Heart right ventricle (tissue), 16 donors: ENCODE results near the gene SWAP70. TPM values are rescaled to one million over a fixed set of nuclear protein-coding genes. Genes with fewer than 3 reads are reported as not detected.

Source experiments
- ATAC-seq, 8 donors: fragments of 200-7000 bp; cut with Tn5 transposase; one replicate each; pipeline ENCODE4 v1.9.1; 2020; ENCODE audit warnings: mild to moderate bottlenecking in 8 of 8, moderate library complexity in 8 of 8, moderate number of reproducible peaks in 1 of 8
- DNase-seq, 2 donors: peaks; one replicate each; pipeline ENCODE4 v3.0.0-alpha.2; 2020
- H3K27ac ChIP-seq, 10 donors: fragments of 200-600 bp; sonication (generic) in 2 of 10; one replicate each; pipeline versions ENCODE4 v1.5.0 to v1.8.0; 2020 to 2022; ENCODE audit warnings: mild to moderate bottlenecking in 3 of 10
- H3K27me3 ChIP-seq, 7 donors: fragments of 200-600 bp; one replicate each; pipeline ENCODE4 v1.8.0; 2021 to 2022; ENCODE audit warnings: mild to moderate bottlenecking in 2 of 7
- H3K36me3 ChIP-seq, 9 donors: fragments of 200-600 bp; sonication (generic) in 1 of 9; one replicate each; pipeline versions ENCODE4 v1.5.0 to v1.8.0; 2020 to 2022; ENCODE audit warnings: mild to moderate bottlenecking in 2 of 9
- H3K4me1 ChIP-seq, 9 donors: fragments of 200-600 bp; sonication (generic) in 1 of 9; one replicate each; pipeline versions ENCODE4 v1.5.0 to v1.8.0; 2020 to 2022; ENCODE audit warnings: mild to moderate bottlenecking in 4 of 9
- H3K4me3 ChIP-seq, 10 donors: fragments of 200-600 bp; sonication (generic) in 2 of 10; one replicate each; pipeline versions ENCODE4 v1.5.0 to v1.8.0; 2020 to 2022; ENCODE audit warnings: mild to moderate bottlenecking in 7 of 10, moderate library complexity in 2 of 10
- H3K9me3 ChIP-seq, 11 donors: fragments of 200-600 bp in 10 of 11; sonication (generic) in 2 of 11; one replicate each; pipeline versions ENCODE4 v1.5.0 to v1.8.0; 2013 to 2022; ENCODE audit warnings: mild to moderate bottlenecking in 2 of 11, control low read depth in 1 of 11, moderate library complexity in 1 of 11
- CTCF ChIP-seq, 9 donors: fragments of 200-600 bp; sonication (generic) in 2 of 9; IDR thresholded peaks; one replicate each; pipeline versions ENCODE4 v1.5.0 to v1.8.0; 2021 to 2022; ENCODE audit warnings: antibody characterized with exemption in 9 of 9, mild to moderate bottlenecking in 5 of 9, moderate library complexity in 1 of 9
- WGBS, 2 donors: extraction: QIAGEN DNeasy Blood & Tissue Kit; methylation state at CpG; one replicate each; pipeline ENCODE4 v1.1.7; 2013; ENCODE audit warnings: inconsistent platforms in 1 of 2; 5-methylcytosine and 5-hydroxymethylcytosine counted together
- intact Hi-C, 10 donors: fragments of 100-400 bp; cut with DNase I; formaldehyde crosslinking; loops; one replicate each; pipeline versions ENCODE4 v1.11.1 to v1.14.2; 2022
- polyA plus RNA-seq, 2 donors: library from polyadenylated mRNA; stranded (reverse); fragments of 200-250 nt; gene quantifications; one replicate each; pipeline ENCODE4 v1.2.3, GENCODE V29; 2013
- total RNA-seq, 10 donors: library from RNA; stranded (reverse); fragmentation: NEBNext Ultra II Directional in 3 of 10; extraction: Animal tissue kit (Norgen Biotek cat#: 25700) in 3 of 10; gene quantifications; one replicate each; pipeline versions ENCODE4 v1.2.1 to v1.2.4, GENCODE V29; 2021 to 2023
- donor health status: Arrhythmogenic right ventricular cardiomyopathy.
- donor health status: ischemic (EF 13 %, LVEDD 7.1; RV severe dilation, severe dysfunction).
- donor health status: healthy with polysubstance abuse.
- donor health status: DM: no; HTN: yes; CAD: no.
- donor health status: DM: no; HTN: no; CAD: no.
- donor health status: ischemic (EF 25% LVEDD 6.9; RV normal size, moderate dysfunction).
- donor health status: ischemic (EF 25% LVEDD 5.7; RV mildly dilated, moderate dysfunction).
- donor health status: healthy.
- donor health status: DM: yes; HTN: yes; CAD: no.
- donor health status: Ischemic cardiomyopathy.
- donor health status: ischemic (EF 35%, LVEDD 5.7; RV mildly dilated, moderate dysfunction).
- donor health status: nonischemic (EF 11% LVEDD 7.7; RV severe dilation, severe dysfunction).
- donor health status: DM: yes; HTN: yes; CAD: no.
- donor health status: PGD.
- donor health status: ischemic (EF 29% LVEDD 5.4; RV normal size, mild dysfunction).
- donor health status: nonischemic (EF 23%, LVEDD 6.1; RV moderate dilation, normal function).

The SWAP70 gene
- total and polyA plus RNA-seq, 12 donors, result 7.8 to 33.4 (median 19.6) TPM

- DNase-seq (peak; percentile 39 to 52), ATAC-seq (peak; percentile 59 to 83 (median 68))
- WGBS, 2 donors, result 1 to 2% methylated on average over 43 of the region's 43 CpGs
- Histone ChIP-seq H3K36me3 (peaks cover 0 to 15% (median 0%) of the 10 kb centered on the region in 9 donors), H3K9me3 (peaks cover 0 to 23% (median 11%) of the 10 kb centered on the region in 11 donors), H3K27me3 (no peaks in the 10 kb centered on the region), H3K4me3 (peak overlapping the region; percentile 67 to 100 (median 88)), H3K27ac (peak overlapping the region; percentile 87 to 98 (median 95)), H3K4me1 (peaks cover 0 to 36% (median 6%) of the 10 kb centered on the region in 9 donors)
- TF ChIP-seq CTCF (IDR thresholded peaks at IDR 0.05), result no peak
- intact Hi-C loops, result loop anchor here in 6 of 10 donors (2.0 to 10.0 kb wide), 7 partner anchors 47 to 80 kb away; no protein-coding TSS in a partner anchor
Observed at GRCh38 chr11:9664276-9665171, 647 bp downstream of the SWAP70 start.

- DNase-seq (no peak), ATAC-seq (no peak)
- 98% methylated on average over 2 of the region's 2 CpGs for WGBS, 2 donors
- Histone ChIP-seq H3K4me1 (peaks cover 0 to 36% (median 6%) of the 10 kb centered on the region in 9 donors), H3K9me3 (peaks cover 0 to 26% (median 11%) of the 10 kb centered on the region in 11 donors), H3K27me3 (no peaks in the 10 kb centered on the region), H3K4me3 (peak overlapping the region in 5 of 10 donors; percentile 67 to 98 (median 95)), H3K27ac (peak overlapping the region in 1 of 10 donors; percentile 93), H3K36me3 (peaks cover 0 to 15% (median 0%) of the 10 kb centered on the region in 9 donors)
- TF ChIP-seq CTCF (IDR thresholded peaks at IDR 0.05), result no peak
- intact Hi-C loops, result loop anchor here in 4 of 10 donors (2.0 to 10.0 kb wide), 5 partner anchors 49 to 79 kb away; no protein-coding TSS in a partner anchor
Observed at GRCh38 chr11:9665749-9666148, 1.9 kb downstream of the SWAP70 start.

- Histone ChIP-seq H3K4me3 (no peak overlapping the region), H3K27ac (no peak overlapping the region), H3K27me3 (no peaks in the 10 kb centered on the region), H3K9me3 (peaks cover 0 to 26% (median 11%) of the 10 kb centered on the region in 11 donors), H3K36me3 (peaks cover 0 to 15% (median 0%) of the 10 kb centered on the region in 9 donors), H3K4me1 (peaks cover 0 to 39% (median 15%) of the 10 kb centered on the region in 9 donors)
- intact Hi-C loops, result loop anchor here in 2 of 10 donors (10.0 kb wide), 2 partner anchors 45 to 75 kb away; no protein-coding TSS in a partner anchor
- no peak for DNase-seq
- TF ChIP-seq CTCF (IDR thresholded peaks at IDR 0.05), result no peak
- peak in 1 of 8 donors; percentile 39 for ATAC-seq
- WGBS, 2 donors, result 94 to 97% methylated on average over 6 of the region's 6 CpGs
Observed at GRCh38 chr11:9669954-9670353, 6.1 kb downstream of the SWAP70 start.

GRCh38 chr11:9672288-9672916, 8.5 kb downstream of the SWAP70 start:
- peaks cover 0 to 59% (median 15%) of the 10 kb centered on the region in 9 donors for H3K4me1 ChIP-seq
- WGBS, 2 donors, result 74 to 76% methylated on average over 3 of the region's 3 CpGs
- peaks cover 0 to 7% (median 0%) of the 10 kb centered on the region in 9 donors for H3K36me3 ChIP-seq
- ATAC-seq (peak in 1 of 8 donors; percentile 53), DNase-seq (no peak)
- no peak for TF ChIP-seq CTCF (IDR thresholded peaks at IDR 0.05)
- H3K27me3 ChIP-seq, result no peaks in the 10 kb centered on the region
- H3K4me3 ChIP-seq, result no peak overlapping the region
- H3K27ac ChIP-seq, result no peak overlapping the region
- intact Hi-C loops, result loop anchor here in 1 of 10 donors (1.0 kb wide), 1 partner anchor 14 kb away; no protein-coding TSS in a partner anchor
- H3K9me3 ChIP-seq, result peaks cover 0 to 3% (median 0%) of the 10 kb centered on the region in 11 donors
